CD4-positive, alpha-beta T cell (primary cell): ENCODE measurements around the gene PSD. TPM values are rescaled to one million over a fixed set of nuclear protein-coding genes. Genes with fewer than 3 reads are reported as not detected.
A peak's percentile ranks its signal among the peaks of the same experiment; 100 is the strongest.

Experiments used
- ATAC-seq: fragments of 200-7000 bp; cut with Tn5 transposase; one replicate; pipeline ENCODE4 v1.10.0; 2022; ENCODE audit warnings: mild to moderate bottlenecking; ENCODE audit not compliant: poor library complexity
- CTCF ChIA-PET: fragments of 350-600 bp; sonication (Branson Sonifier 250); formaldehyde crosslinking; loops from one replicate; lab custom pipeline; 2021; ENCODE audit warnings: antibody characterized with exemption, inconsistent platforms; lab: Charles Lee
- POLR2A ChIA-PET: fragments of 350-600 bp; sonication (Branson Sonifier 250); formaldehyde crosslinking; loops from one replicate; lab custom pipeline; 2021; ENCODE audit warnings: antibody characterized with exemption, inconsistent platforms; lab: Charles Lee
- DNase-seq, 14 experiments: peaks; one replicate each; pipeline ENCODE4 v3.0.0-alpha.2; 2013 to 2020; ENCODE audit warnings: mixed read lengths in 2 of 14
- H3K27ac ChIP-seq, 2 donors: one replicate each; pipeline versions ENCODE4 v1.5.1 to v1.7.0; 2013; ENCODE audit warnings: low read length in 2 of 2, low read depth in 1 of 2, mild to moderate bottlenecking in 1 of 2
- H3K27me3 ChIP-seq, 2 experiments: 1 replicate in 1 of 2; 2 replicates in 1 of 2; pipeline versions ENCODE4 v1.6.1 to v1.7.0; 2013; ENCODE audit warnings: low read length in 2 of 2, control low read depth in 1 of 2, mild to moderate bottlenecking in 1 of 2, moderate library complexity in 1 of 2; ENCODE audit not compliant: insufficient read depth in 2 of 2, control insufficient read depth in 1 of 2
- H3K36me3 ChIP-seq: one replicate; pipeline ENCODE4 v1.6.1; 2013; ENCODE audit warnings: low read length, control low read depth; ENCODE audit not compliant: insufficient read depth
- H3K4me1 ChIP-seq: one replicate; pipeline ENCODE4 v1.6.1; 2013; ENCODE audit warnings: low read length, control low read depth; ENCODE audit not compliant: insufficient read depth
- H3K4me3 ChIP-seq: one replicate; pipeline ENCODE4 v1.5.1; 2013; ENCODE audit warnings: mild to moderate bottlenecking, low read length, moderate library complexity
- H3K9me3 ChIP-seq, 2 experiments: 1 replicate in 1 of 2; 2 replicates in 1 of 2; pipeline versions ENCODE4 v1.6.1 to v1.7.0; 2013; ENCODE audit warnings: low read length in 2 of 2, mild to moderate bottlenecking in 2 of 2, control low read depth in 1 of 2, moderate library complexity in 1 of 2; ENCODE audit not compliant: control insufficient read depth in 1 of 2, insufficient read depth in 1 of 2
- H3K27ac Mint-ChIP-seq: one replicate; pipeline ENCODE4 v1.8.0; 2020; ENCODE audit warnings: mixed read lengths
- H3K27me3 Mint-ChIP-seq: one replicate; pipeline ENCODE4 v1.8.0; 2021; ENCODE audit warnings: mixed read lengths
- H3K36me3 Mint-ChIP-seq: one replicate; pipeline ENCODE4 v1.8.0; 2021; ENCODE audit warnings: low read depth, mixed read lengths
- H3K4me1 Mint-ChIP-seq: one replicate; pipeline ENCODE4 v1.8.0; 2021; ENCODE audit warnings: low read depth, mixed read lengths
- H3K4me3 Mint-ChIP-seq: one replicate; pipeline ENCODE4 v1.8.0; 2020; ENCODE audit warnings: mild to moderate bottlenecking, mixed read lengths
- H3K9me3 Mint-ChIP-seq: one replicate; pipeline ENCODE4 v1.8.0; 2020; ENCODE audit warnings: mixed read lengths
- intact Hi-C, 2 experiments: fragments of 100-400 bp; cut with DNase I in 1 of 2; cut with micrococcal nuclease in 1 of 2; formaldehyde crosslinking; loops; one replicate each; pipeline versions ENCODE4 v1.15.1 to v1.9.0; 2023 to 2025; cut with DNase I, micrococcal nuclease
- total RNA-seq, 174 experiments: library from RNA in 2 of 174; stranded (reverse) in 2 of 174; gene quantifications; one replicate each; pipeline ENCODE4 v1.2.3 and lab custom pipeline; 2021 to 2026
- TF ChIP-seq, protein P1 (sequence below): fragments of 200-600 bp; IDR thresholded peaks from one replicate; pipeline ENCODE4 v1.8.0; 2022; ENCODE audit warnings: antibody characterized with exemption, mild to moderate bottlenecking

Gene PSD
- total RNA-seq, 2 experiments from 2014 or later = 16.7 to 17.8 TPM

GRCh38 chr10:102465466-102465865 lies 46.9 kb upstream of the PSD start:
- ATAC-seq (no peak), DNase-seq (no peak)
- ChIA-PET POLR2A (no interaction called here), CTCF (no interaction called here)
- peaks cover 4% of the 10 kb centered on the region for H3K36me3 ChIP-seq
- H3K9me3 ChIP-seq = no peaks in the 10 kb centered on the region
- intact Hi-C loops = no loop called here
- peaks cover 24% of the 10 kb centered on the region for H3K4me1 Mint-ChIP-seq
- no peak overlapping the region for H3K27ac Mint-ChIP-seq
- no peaks in the 10 kb centered on the region for H3K27me3 ChIP-seq
- TF ChIP-seq, protein P1, sequence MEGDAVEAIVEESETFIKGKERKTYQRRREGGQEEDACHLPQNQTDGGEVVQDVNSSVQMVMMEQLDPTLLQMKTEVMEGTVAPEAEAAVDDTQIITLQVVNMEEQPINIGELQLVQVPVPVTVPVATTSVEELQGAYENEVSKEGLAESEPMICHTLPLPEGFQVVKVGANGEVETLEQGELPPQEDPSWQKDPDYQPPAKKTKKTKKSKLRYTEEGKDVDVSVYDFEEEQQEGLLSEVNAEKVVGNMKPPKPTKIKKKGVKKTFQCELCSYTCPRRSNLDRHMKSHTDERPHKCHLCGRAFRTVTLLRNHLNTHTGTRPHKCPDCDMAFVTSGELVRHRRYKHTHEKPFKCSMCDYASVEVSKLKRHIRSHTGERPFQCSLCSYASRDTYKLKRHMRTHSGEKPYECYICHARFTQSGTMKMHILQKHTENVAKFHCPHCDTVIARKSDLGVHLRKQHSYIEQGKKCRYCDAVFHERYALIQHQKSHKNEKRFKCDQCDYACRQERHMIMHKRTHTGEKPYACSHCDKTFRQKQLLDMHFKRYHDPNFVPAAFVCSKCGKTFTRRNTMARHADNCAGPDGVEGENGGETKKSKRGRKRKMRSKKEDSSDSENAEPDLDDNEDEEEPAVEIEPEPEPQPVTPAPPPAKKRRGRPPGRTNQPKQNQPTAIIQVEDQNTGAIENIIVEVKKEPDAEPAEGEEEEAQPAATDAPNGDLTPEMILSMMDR = no peak
- H3K9me3 Mint-ChIP-seq = no peaks in the 10 kb centered on the region
- peaks cover 24% of the 10 kb centered on the region for H3K4me1 ChIP-seq
- H3K36me3 Mint-ChIP-seq = no peaks in the 10 kb centered on the region
- no peak overlapping the region for H3K27ac ChIP-seq
- no peak overlapping the region for H3K4me3 Mint-ChIP-seq
- H3K27me3 Mint-ChIP-seq = no peaks in the 10 kb centered on the region
- H3K4me3 ChIP-seq = no peak overlapping the region

GRCh38 chr10:102463983-102464382 lies 45.4 kb upstream of the PSD start:
- ATAC-seq = no peak
- Histone ChIP-seq H3K27me3 (no peaks in the 10 kb centered on the region), H3K4me1 (peaks cover 28% of the 10 kb centered on the region), H3K27ac (no peak overlapping the region), H3K9me3 (no peaks in the 10 kb centered on the region), H3K36me3 (no peaks in the 10 kb centered on the region), H3K4me3 (no peak overlapping the region)
- Mint-ChIP-seq H3K36me3 (no peaks in the 10 kb centered on the region), H3K4me1 (peaks cover 24% of the 10 kb centered on the region), H3K9me3 (no peaks in the 10 kb centered on the region), H3K4me3 (no peak overlapping the region), H3K27ac (no peak overlapping the region), H3K27me3 (no peaks in the 10 kb centered on the region)
- CTCF ChIA-PET = interaction anchor here (0.9 to 3.2 kb wide), 2 partner anchors 41 to 234 kb away, joined by 3 to 12 read pairs; no protein-coding TSS in a partner anchor
- no peak for DNase-seq
- intact Hi-C loops = no loop called here
- TF ChIP-seq, protein P1 = no peak
- POLR2A ChIA-PET = interaction anchor here (6.4 kb wide), 1 partner anchor 13 kb away, joined by 90 read pairs; the partner anchor contains the start of gene C10orf95

- Mint-ChIP-seq H3K27ac (no peak overlapping the region), H3K4me1 (peaks cover 26% of the 10 kb centered on the region), H3K9me3 (no peaks in the 10 kb centered on the region), H3K27me3 (no peaks in the 10 kb centered on the region), H3K36me3 (no peaks in the 10 kb centered on the region), H3K4me3 (peak overlapping the region; percentile 44)
- no peak overlapping the region for H3K27ac ChIP-seq
- H3K9me3 ChIP-seq = no peaks in the 10 kb centered on the region
- TF ChIP-seq, protein P1 = no peak
- peaks cover 28% of the 10 kb centered on the region for H3K4me1 ChIP-seq
- ChIA-PET POLR2A (interaction anchor here (1.3 to 6.4 kb wide), 7 partner anchors 11 to 42 kb away, joined by 5 to 90 read pairs (median 10); partner anchors contain the start of genes ACTR1A, C10orf95, CUEDC2 and FBXL15), CTCF (interaction anchor here (0.7 to 3.2 kb wide), 5 partner anchors 12 to 40 kb away, joined by 3 to 19 read pairs (median 3); partner anchors contain the start of genes C10orf95 and CUEDC2)
- no peaks in the 10 kb centered on the region for H3K36me3 ChIP-seq
- no peak for DNase-seq
- H3K27me3 ChIP-seq = no peaks in the 10 kb centered on the region
- ATAC-seq = no peak
- H3K4me3 ChIP-seq = no peak overlapping the region
- intact Hi-C loops = no loop called here
These were observed 44.0 kb upstream of the PSD start for GRCh38 chr10:102462512-102463054.
